Stimulated activated CD4-positive, alpha-beta T cell treated with anti-CD3 and anti-CD28 coated beads, TNF-alpha, amount 100 ng/mL, for 48 hours (primary cell): ENCODE data around the gene LRRC41.
"Not testable (repeated sequence)": the region's sequence is repeated elsewhere in the genome, so short reads cannot be mapped to it uniquely, and the experiment has no call there.

ENCODE experiments used
- DNase-seq, 3 donors: peaks; one replicate each; pipeline ENCODE4 v3.0.0-alpha.2; 2020; ENCODE audit warnings: low read depth in 3 of 3

The LRRC41 gene

GRCh38 chr1:46244656-46245371, 58.6 kb downstream of the LRRC41 start:
- no peak for DNase-seq

- DNase-seq, result not testable (repeated sequence)
Observed at GRCh38 chr1:46243831-46244230, 59.6 kb downstream of the LRRC41 start.

- no peak for DNase-seq
Observed at GRCh38 chr1:46242918-46243317, 60.5 kb downstream of the LRRC41 start.

GRCh38 chr1:46241733-46242132, 61.7 kb downstream of the LRRC41 start:
- not testable (repeated sequence) for DNase-seq

- DNase-seq, result not testable (repeated sequence)
Observed at GRCh38 chr1:46238865-46239264, 64.6 kb downstream of the LRRC41 start.

GRCh38 chr1:46236882-46237281, 66.5 kb downstream of the LRRC41 start:
- DNase-seq, result no peak

- DNase-seq, result not testable (repeated sequence)
Observed at GRCh38 chr1:46231231-46231630, 72.2 kb downstream of the LRRC41 start.
